HUES48 (cell line): Measurements from ENCODE around the gene WNK1.
"Not testable (repeated sequence)": the region's sequence is repeated elsewhere in the genome, so short reads cannot be mapped to it uniquely, and the experiment has no call there.

Experiments used
- H3K27ac ChIP-seq: one replicate; pipeline ENCODE4 v1.7.0; 2013; ENCODE audit warnings: low read depth, low read length, inconsistent platforms
- H3K27me3 ChIP-seq: 2 replicates; pipeline ENCODE4 v1.6.1; 2013; ENCODE audit warnings: mild to moderate bottlenecking, low read length; ENCODE audit not compliant: control insufficient read depth, insufficient read depth
- H3K36me3 ChIP-seq: 2 replicates; pipeline ENCODE4 v1.6.1; 2013; ENCODE audit warnings: low read length; ENCODE audit not compliant: control insufficient read depth, insufficient read depth
- H3K4me1 ChIP-seq: 2 replicates; pipeline ENCODE4 v1.6.1; 2013; ENCODE audit warnings: mild to moderate bottlenecking, low read length; ENCODE audit not compliant: control insufficient read depth, insufficient read depth
- H3K4me3 ChIP-seq: 2 replicates; pipeline ENCODE4 v1.5.1; 2013; ENCODE audit warnings: mild to moderate bottlenecking, low read depth, low read length
- H3K9ac ChIP-seq: 2 replicates; pipeline ENCODE4 v1.6.1; 2013; ENCODE audit warnings: mild to moderate bottlenecking, low read depth, low read length, moderate library complexity
- H3K9me3 ChIP-seq: 2 replicates; pipeline ENCODE4 v1.6.1; 2013; ENCODE audit warnings: low read length; ENCODE audit not compliant: control insufficient read depth, insufficient read depth

Gene WNK1

DNA sequence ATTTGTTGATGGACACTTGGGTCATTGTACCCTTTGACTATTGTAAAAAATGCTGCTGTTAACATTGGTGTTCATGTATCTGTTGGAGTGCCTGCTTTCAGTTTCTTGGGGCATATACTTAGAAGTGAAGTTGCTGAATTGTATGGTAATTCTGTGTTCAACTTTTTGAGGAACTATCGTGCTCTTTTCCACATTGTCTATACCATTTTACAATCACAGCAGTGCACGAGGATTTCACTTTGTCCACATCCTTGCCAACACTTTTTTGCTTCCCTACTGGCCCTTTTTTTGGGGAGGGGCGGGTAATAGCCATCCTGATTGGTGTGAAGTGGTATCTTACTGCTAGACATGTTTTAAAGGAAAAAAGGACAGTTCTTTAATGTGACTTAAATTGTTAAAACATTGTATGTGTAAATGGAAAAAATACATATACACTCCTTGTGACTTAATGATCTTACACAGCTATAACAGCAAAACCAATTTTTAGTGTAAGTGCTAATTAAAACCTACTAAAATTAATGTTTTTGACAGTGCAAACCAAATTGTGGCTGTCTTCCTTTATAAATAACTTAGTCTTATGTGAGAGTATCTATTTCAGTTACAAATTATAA lies 52.7 kb downstream of the WNK1 start:
- Histone ChIP-seq H3K27ac (no peak overlapping the region), H3K4me1 (peaks cover 6% of the 10 kb centered on the region)

DNA sequence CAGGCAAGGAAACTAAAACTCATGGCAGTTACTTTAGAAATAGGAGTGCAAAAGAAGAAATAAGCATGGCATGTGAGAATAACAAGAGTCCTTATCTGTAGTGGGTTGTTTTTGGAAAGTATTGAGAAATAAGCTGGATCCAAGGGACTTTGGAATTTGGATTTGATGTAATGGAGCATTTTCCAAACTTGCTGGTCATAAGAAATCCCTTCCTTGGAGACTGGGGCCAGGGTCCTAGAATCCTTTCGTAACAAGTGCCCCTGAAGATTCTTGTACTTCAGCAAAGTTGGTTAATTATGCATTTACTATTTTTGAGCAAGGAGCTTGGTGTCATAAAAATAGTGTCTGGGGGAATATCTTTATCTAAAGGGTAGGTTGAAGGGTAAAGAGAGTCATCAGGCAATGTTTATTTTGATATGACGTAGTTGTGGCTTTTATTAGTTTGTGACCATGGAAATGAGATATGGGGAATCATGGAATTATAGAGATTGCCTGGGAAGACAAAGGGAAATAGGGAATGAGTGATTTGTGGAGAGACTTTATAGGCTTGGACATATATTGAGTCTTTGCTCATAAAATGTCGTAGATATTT lies 53.9 kb downstream of the WNK1 start:
- H3K9ac ChIP-seq = no peak overlapping the region
- no peaks in the 10 kb centered on the region for H3K9me3 ChIP-seq
- H3K36me3 ChIP-seq = no peaks in the 10 kb centered on the region
- H3K27ac ChIP-seq = no peak overlapping the region
- no peak overlapping the region for H3K4me3 ChIP-seq
- 0 out of 2 replicates have a peak, but pooled peaks cover under 1% of the 10 kb centered on the region for H3K4me1 ChIP-seq
- no peaks in the 10 kb centered on the region for H3K27me3 ChIP-seq

More for the DNA sequence above, 52.7 kb downstream of the WNK1 start:
- Histone ChIP-seq H3K9me3 (no peaks in the 10 kb centered on the region), H3K36me3 (no peaks in the 10 kb centered on the region), H3K27me3 (no peaks in the 10 kb centered on the region), H3K9ac (no peak overlapping the region), H3K4me3 (no peak overlapping the region)

- Histone ChIP-seq H3K27me3 (no peaks in the 10 kb centered on the region), H3K36me3 (no peaks in the 10 kb centered on the region), H3K9me3 (no peaks in the 10 kb centered on the region), H3K4me3 (no peak overlapping the region), H3K27ac (no peak overlapping the region), H3K4me1 (peaks cover 10% of the 10 kb centered on the region), H3K9ac (no peak overlapping the region)
Measured at GRCh38 chr12:807041-807735, 54.8 kb downstream of the WNK1 start.

DNA sequence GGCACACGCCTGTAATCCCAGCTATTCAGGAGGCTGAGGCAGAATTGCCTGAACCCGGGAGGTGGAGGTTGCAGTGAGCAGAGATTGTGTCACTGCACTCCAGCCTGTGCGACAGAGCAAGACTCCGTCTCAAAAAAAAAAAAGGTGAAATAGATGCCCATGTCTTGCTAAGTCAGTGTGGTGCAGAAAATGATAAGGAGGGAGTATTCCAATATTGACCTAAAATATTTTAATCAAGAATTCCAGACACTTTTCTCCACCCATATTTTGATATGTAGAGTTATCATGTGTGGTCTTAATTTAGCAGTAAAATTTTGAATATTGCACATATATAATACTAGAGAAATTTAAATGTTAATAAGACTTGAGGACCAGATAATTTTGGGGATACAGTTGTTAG lies 57.7 kb downstream of the WNK1 start:
- Histone ChIP-seq H3K4me1 (peaks cover 12% of the 10 kb centered on the region), H3K9ac (no peak overlapping the region), H3K36me3 (peaks cover 15% of the 10 kb centered on the region), H3K27me3 (no peaks in the 10 kb centered on the region), H3K4me3 (no peak overlapping the region), H3K9me3 (no peaks in the 10 kb centered on the region), H3K27ac (no peak overlapping the region)

DNA sequence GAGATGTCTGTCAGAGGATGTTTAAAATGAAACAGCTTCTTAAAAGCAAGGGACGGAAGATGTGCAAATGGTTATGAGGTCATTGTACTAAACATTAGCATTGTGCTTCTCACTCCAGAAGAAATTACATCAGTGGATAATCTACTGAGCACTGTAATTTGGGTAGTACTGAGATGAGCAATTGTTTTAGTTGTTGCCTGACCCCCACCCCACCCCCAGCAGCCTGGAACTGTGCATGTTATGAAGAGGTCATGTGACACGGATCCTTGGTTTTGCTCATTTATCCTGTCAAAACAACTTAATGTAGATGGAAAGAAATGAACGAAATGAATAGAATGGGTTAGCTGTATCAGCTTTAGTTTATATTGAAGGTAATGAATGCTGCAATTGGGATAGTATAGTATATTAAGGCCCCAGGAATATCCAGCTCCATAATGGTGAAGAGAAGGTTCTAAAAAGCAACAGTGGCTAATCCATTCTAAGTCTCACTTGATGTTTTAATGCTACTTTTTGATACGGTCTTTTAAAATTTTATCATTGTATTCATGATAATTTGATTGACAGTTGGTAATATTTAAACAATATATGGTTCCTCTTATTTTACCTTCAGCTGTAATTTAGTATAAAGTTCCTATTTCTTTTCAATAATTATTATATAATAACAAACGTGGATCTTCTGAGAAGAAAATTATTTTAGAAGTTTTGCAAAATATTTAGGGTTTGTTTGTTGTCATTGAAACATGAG lies 58.5 kb downstream of the WNK1 start:
- no peaks in the 10 kb centered on the region for H3K27me3 ChIP-seq
- H3K4me1 ChIP-seq = peaks cover 12% of the 10 kb centered on the region
- peaks cover 19% of the 10 kb centered on the region for H3K36me3 ChIP-seq
- H3K9me3 ChIP-seq = no peaks in the 10 kb centered on the region
- H3K27ac ChIP-seq = no peak overlapping the region
- H3K4me3 ChIP-seq = no peak overlapping the region
- no peak overlapping the region for H3K9ac ChIP-seq

- no peak overlapping the region for H3K27ac ChIP-seq
- no peak overlapping the region for H3K9ac ChIP-seq
- peaks cover 25% of the 10 kb centered on the region for H3K36me3 ChIP-seq
- H3K4me3 ChIP-seq = no peak overlapping the region
- H3K4me1 ChIP-seq = peaks cover 14% of the 10 kb centered on the region
- no peaks in the 10 kb centered on the region for H3K9me3 ChIP-seq
- H3K27me3 ChIP-seq = no peaks in the 10 kb centered on the region
Measured at GRCh38 chr12:812950-813349, 60.6 kb downstream of the WNK1 start.

DNA sequence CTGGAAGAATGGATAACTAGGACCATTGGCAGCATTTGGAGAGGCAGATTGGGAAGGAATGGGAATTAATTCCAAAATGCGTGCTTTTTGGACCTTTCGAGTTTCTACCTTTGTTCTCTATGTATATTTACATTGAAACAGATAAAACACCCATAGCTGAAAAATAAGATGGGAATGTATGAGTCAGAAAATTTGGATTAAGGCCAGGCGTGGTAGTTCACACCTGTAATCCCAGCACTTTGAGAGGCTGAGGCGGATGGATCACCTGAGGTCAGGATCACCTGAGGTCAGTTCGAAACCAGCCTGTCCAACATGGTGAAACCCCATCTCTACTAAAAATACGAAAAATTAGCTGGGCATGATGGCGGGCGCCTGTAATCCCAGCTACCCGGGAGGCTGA lies 65.1 kb downstream of the WNK1 start:
- peaks cover 16% of the 10 kb centered on the region for H3K4me1 ChIP-seq
- peaks cover 25% of the 10 kb centered on the region for H3K36me3 ChIP-seq

GRCh38 chr12:817941-818600 lies 65.7 kb downstream of the WNK1 start:
- peaks cover 25% of the 10 kb centered on the region for H3K36me3 ChIP-seq
- H3K9ac ChIP-seq = peak overlapping the region; percentile 48; the same call in 1 of the 2 replicates
- H3K9me3 ChIP-seq = no peaks in the 10 kb centered on the region
- H3K4me3 ChIP-seq = no peak overlapping the region
- H3K4me1 ChIP-seq = peaks cover 16% of the 10 kb centered on the region
- H3K27ac ChIP-seq = peak overlapping the region; percentile 39
- no peaks in the 10 kb centered on the region for H3K27me3 ChIP-seq

More for the DNA sequence above, 65.1 kb downstream of the WNK1 start:
- H3K9me3 ChIP-seq, H3K9ac ChIP-seq, H3K4me3 ChIP-seq, H3K27ac ChIP-seq, H3K27me3 ChIP-seq: not testable (repeated sequence)

GRCh38 chr12:818733-819132 lies 66.4 kb downstream of the WNK1 start:
- Histone ChIP-seq H3K4me1 (peaks cover 16% of the 10 kb centered on the region), H3K27me3 (no peaks in the 10 kb centered on the region), H3K36me3 (peaks cover 19% of the 10 kb centered on the region), H3K4me3 (no peak overlapping the region; the same call in 1 of the 2 replicates), H3K27ac (peak overlapping the region; percentile 39), H3K9me3 (no peaks in the 10 kb centered on the region), H3K9ac (peak overlapping the region; percentile 7; the same call in 1 of the 2 replicates)

DNA sequence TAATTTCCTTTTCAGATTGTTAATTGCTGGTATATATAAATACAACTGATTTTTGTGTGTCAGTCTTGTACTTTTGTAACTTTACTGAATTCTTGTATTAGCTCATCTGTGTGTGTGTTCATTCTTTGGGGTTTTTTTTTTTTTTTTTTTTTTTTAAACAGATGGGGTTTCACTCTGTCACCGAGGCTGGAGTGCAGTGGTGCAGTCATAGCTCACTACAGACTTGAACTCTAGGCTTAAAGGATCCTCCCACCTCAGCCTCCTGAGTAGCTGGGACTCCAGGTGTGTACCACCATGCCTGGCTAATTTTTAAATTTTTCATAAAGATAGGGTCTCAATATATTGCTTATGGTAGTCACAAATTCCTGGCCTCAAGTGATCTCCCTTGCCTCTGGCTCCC lies 68.0 kb downstream of the WNK1 start:
- H3K27ac ChIP-seq = no peak overlapping the region
- H3K36me3 ChIP-seq = peaks cover 8% of the 10 kb centered on the region; the same call in 1 of the 2 replicates
- H3K27me3 ChIP-seq = no peaks in the 10 kb centered on the region
- H3K4me3 ChIP-seq = no peak overlapping the region
- H3K4me1 ChIP-seq = peaks cover 16% of the 10 kb centered on the region
- H3K9me3 ChIP-seq = no peaks in the 10 kb centered on the region
- H3K9ac ChIP-seq = no peak overlapping the region
